H1 (cell line): ENCODE data around the gene EIF2S1. TPM values are rescaled to one million over a fixed set of nuclear protein-coding genes. Genes with fewer than 3 reads are reported as not detected.

Experiments used
- ASH2L ChIP-seq: fragments of 200-600, 300-600 bp; sonication (generic); IDR thresholded peaks from one replicate; pipeline ENCODE4 v1.7.1; 2017; ENCODE audit warnings: low read length
- EP300 ChIP-seq, 2 experiments: IDR thresholded peaks; 1 replicate in 1 of 2; 2 replicates in 1 of 2; pipeline ENCODE4 v1.6.1; 2011 to 2012; ENCODE audit warnings: low read depth in 2 of 2, low read length in 2 of 2, mild to moderate bottlenecking in 2 of 2, borderline replicate concordance in 1 of 2, inconsistent platforms in 1 of 2, moderate library complexity in 1 of 2
- JUN ChIP-seq: IDR thresholded peaks from 2 replicates; pipeline ENCODE4 v1.6.1; 2011; ENCODE audit warnings: low read depth, mild to moderate bottlenecking, improper control_type of control experiment, low read length
- KDM5A ChIP-seq: fragments of 200-600 bp; IDR thresholded peaks from 2 replicates; pipeline ENCODE4 v1.7.1; 2012; ENCODE audit warnings: mild to moderate bottlenecking, low read length, inconsistent platforms, mixed read lengths
- NANOG ChIP-seq: IDR thresholded peaks from 2 replicates; pipeline ENCODE4 v1.6.1; 2011; ENCODE audit warnings: low read length, low read depth, mild to moderate bottlenecking, inconsistent platforms; ENCODE audit not compliant: insufficient read depth, poor library complexity, severe bottlenecking
- POLR2AphosphoS5 ChIP-seq: IDR thresholded peaks from 2 replicates; pipeline ENCODE4 v1.6.1; 2011; ENCODE audit warnings: low read depth, low read length
- SAP30 ChIP-seq: fragments of 300-600 bp; sonication (generic); IDR thresholded peaks from 2 replicates; pipeline ENCODE4 v1.7.1; 2012; ENCODE audit warnings: low read length, moderate library complexity, mild to moderate bottlenecking, inconsistent platforms; ENCODE audit not compliant: insufficient read depth, insufficient replicate concordance
- SIRT6 ChIP-seq: IDR thresholded peaks from one replicate; pipeline ENCODE4 v1.7.1; 2012; ENCODE audit warnings: low read length, inconsistent platforms
- TBP ChIP-seq: IDR thresholded peaks from 2 replicates; pipeline ENCODE4 v1.6.1; 2011; ENCODE audit warnings: low read depth, low read length, improper control_type of control experiment
- polyA plus RNA-seq, 7 experiments: library from polyadenylated mRNA; depleted of rRNA in 3 of 7; stranded (reverse) in 5 of 7; unstranded in 2 of 7; fragments of >200 nt in 5 of 7; fragments of 200-250 nt in 2 of 7; gene quantifications; 1 replicate in 5 of 7; 2 replicates in 1 of 7; 4 replicates in 1 of 7; pipeline versions ENCODE4 v1.2.1 to v1.2.3, GENCODE V29; 2011 to 2013; ENCODE audit warnings: missing spikeins in 2 of 7, mixed read lengths in 2 of 7
- total RNA-seq: library from RNA; stranded (reverse); fragmentation: NEBNext Ultra II Directional; extraction: Animal tissue kit (Norgen Biotek cat#: 25700); gene quantifications from 2 replicates; pipeline ENCODE4 v1.2.1, GENCODE V29; 2021
- TF ChIP-seq, protein P1 (sequence below): fragments of 300-600 bp; sonication (generic); IDR thresholded peaks from 2 replicates; pipeline ENCODE4 v1.7.1; 2012; ENCODE audit warnings: low read length, moderate library complexity, mild to moderate bottlenecking, inconsistent platforms; ENCODE audit not compliant: insufficient replicate concordance
- TF ChIP-seq, protein P2 (sequence below): IDR thresholded peaks from 2 replicates; pipeline ENCODE4 v1.6.1; 2011; ENCODE audit warnings: low read depth, mild to moderate bottlenecking, low read length; ENCODE audit not compliant: insufficient read depth

The EIF2S1 gene
- total and polyA plus RNA-seq, 2 of the 8 experiments (the other 6 are each of a cell fraction or from before 2014, with no cell fraction given): 35.1 to 146 TPM

DNA sequence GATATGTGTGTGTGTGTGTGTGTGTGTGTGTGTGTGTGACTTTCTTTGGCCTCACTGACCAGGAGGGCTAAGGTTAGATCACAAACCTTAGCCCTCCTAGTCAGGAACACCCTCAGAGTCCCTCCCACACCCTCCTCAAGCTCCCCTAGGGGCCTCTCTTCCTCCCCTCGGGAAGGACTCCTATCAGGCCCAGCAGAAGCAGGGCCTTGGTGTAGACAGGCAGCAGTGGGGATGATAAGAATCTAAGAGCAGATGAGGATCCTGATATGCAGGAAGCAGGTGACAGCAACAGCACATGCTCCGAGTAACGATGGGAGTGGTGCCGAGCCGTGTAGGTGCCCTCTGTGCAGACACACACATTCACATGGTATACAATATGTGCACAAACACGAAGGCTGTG is 31.1 kb downstream of the EIF2S1 start (continued):
- TF ChIP-seq, protein P1, sequence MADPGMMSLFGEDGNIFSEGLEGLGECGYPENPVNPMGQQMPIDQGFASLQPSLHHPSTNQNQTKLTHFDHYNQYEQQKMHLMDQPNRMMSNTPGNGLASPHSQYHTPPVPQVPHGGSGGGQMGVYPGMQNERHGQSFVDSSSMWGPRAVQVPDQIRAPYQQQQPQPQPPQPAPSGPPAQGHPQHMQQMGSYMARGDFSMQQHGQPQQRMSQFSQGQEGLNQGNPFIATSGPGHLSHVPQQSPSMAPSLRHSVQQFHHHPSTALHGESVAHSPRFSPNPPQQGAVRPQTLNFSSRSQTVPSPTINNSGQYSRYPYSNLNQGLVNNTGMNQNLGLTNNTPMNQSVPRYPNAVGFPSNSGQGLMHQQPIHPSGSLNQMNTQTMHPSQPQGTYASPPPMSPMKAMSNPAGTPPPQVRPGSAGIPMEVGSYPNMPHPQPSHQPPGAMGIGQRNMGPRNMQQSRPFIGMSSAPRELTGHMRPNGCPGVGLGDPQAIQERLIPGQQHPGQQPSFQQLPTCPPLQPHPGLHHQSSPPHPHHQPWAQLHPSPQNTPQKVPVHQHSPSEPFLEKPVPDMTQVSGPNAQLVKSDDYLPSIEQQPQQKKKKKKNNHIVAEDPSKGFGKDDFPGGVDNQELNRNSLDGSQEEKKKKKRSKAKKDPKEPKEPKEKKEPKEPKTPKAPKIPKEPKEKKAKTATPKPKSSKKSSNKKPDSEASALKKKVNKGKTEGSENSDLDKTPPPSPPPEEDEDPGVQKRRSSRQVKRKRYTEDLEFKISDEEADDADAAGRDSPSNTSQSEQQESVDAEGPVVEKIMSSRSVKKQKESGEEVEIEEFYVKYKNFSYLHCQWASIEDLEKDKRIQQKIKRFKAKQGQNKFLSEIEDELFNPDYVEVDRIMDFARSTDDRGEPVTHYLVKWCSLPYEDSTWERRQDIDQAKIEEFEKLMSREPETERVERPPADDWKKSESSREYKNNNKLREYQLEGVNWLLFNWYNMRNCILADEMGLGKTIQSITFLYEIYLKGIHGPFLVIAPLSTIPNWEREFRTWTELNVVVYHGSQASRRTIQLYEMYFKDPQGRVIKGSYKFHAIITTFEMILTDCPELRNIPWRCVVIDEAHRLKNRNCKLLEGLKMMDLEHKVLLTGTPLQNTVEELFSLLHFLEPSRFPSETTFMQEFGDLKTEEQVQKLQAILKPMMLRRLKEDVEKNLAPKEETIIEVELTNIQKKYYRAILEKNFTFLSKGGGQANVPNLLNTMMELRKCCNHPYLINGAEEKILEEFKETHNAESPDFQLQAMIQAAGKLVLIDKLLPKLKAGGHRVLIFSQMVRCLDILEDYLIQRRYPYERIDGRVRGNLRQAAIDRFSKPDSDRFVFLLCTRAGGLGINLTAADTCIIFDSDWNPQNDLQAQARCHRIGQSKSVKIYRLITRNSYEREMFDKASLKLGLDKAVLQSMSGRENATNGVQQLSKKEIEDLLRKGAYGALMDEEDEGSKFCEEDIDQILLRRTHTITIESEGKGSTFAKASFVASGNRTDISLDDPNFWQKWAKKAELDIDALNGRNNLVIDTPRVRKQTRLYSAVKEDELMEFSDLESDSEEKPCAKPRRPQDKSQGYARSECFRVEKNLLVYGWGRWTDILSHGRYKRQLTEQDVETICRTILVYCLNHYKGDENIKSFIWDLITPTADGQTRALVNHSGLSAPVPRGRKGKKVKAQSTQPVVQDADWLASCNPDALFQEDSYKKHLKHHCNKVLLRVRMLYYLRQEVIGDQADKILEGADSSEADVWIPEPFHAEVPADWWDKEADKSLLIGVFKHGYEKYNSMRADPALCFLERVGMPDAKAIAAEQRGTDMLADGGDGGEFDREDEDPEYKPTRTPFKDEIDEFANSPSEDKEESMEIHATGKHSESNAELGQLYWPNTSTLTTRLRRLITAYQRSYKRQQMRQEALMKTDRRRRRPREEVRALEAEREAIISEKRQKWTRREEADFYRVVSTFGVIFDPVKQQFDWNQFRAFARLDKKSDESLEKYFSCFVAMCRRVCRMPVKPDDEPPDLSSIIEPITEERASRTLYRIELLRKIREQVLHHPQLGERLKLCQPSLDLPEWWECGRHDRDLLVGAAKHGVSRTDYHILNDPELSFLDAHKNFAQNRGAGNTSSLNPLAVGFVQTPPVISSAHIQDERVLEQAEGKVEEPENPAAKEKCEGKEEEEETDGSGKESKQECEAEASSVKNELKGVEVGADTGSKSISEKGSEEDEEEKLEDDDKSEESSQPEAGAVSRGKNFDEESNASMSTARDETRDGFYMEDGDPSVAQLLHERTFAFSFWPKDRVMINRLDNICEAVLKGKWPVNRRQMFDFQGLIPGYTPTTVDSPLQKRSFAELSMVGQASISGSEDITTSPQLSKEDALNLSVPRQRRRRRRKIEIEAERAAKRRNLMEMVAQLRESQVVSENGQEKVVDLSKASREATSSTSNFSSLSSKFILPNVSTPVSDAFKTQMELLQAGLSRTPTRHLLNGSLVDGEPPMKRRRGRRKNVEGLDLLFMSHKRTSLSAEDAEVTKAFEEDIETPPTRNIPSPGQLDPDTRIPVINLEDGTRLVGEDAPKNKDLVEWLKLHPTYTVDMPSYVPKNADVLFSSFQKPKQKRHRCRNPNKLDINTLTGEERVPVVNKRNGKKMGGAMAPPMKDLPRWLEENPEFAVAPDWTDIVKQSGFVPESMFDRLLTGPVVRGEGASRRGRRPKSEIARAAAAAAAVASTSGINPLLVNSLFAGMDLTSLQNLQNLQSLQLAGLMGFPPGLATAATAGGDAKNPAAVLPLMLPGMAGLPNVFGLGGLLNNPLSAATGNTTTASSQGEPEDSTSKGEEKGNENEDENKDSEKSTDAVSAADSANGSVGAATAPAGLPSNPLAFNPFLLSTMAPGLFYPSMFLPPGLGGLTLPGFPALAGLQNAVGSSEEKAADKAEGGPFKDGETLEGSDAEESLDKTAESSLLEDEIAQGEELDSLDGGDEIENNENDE: no peak
- TF ChIP-seq SIRT6: no peak
- no peak for TF ChIP-seq ASH2L
- TF ChIP-seq NANOG: no peak
- TF ChIP-seq KDM5A: no peak
- TF ChIP-seq EP300 (IDR thresholded peaks at IDR 0.05; ENCODE audit: borderline replicate concordance in 1 of 2, low read depth in 2 of 2, low read length in 2 of 2): no peak
- no peak for TF ChIP-seq TBP
- no peak for TF ChIP-seq POLR2AphosphoS5
- TF ChIP-seq JUN: no peak
- TF ChIP-seq, protein P2, sequence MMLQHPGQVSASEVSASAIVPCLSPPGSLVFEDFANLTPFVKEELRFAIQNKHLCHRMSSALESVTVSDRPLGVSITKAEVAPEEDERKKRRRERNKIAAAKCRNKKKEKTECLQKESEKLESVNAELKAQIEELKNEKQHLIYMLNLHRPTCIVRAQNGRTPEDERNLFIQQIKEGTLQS: no peak
- no peak for TF ChIP-seq SAP30
